Left lung (tissue), 10 donors: ENCODE data around the gene CCPG1. TPM values are rescaled to one million over a fixed set of nuclear protein-coding genes. Genes with fewer than 3 reads are reported as not detected.

ENCODE experiments used
- ATAC-seq: fragments of 200-7000 bp; cut with Tn5 transposase; one replicate; pipeline ENCODE4 v1.9.1; 2020; ENCODE audit warnings: moderate library complexity
- DNase-seq, 4 donors: peaks; one replicate each; pipeline ENCODE4 v3.0.0-alpha.2; 2013 to 2020
- H3K27ac ChIP-seq, 2 donors: fragments of 200-600 bp; sonication (generic) in 1 of 2; one replicate each; pipeline versions ENCODE4 v1.5.0 to v1.8.0; 2020 to 2021
- H3K27me3 ChIP-seq, 2 donors: fragments of 200-600 bp; sonication (generic) in 1 of 2; one replicate each; pipeline versions ENCODE4 v1.5.0 to v1.8.0; 2020 to 2021
- H3K36me3 ChIP-seq, 2 donors: fragments of 200-600 bp; sonication (generic) in 1 of 2; one replicate each; pipeline versions ENCODE4 v1.5.0 to v1.8.0; 2020 to 2021
- H3K4me1 ChIP-seq, 2 donors: fragments of 200-600 bp; one replicate each; pipeline ENCODE4 v1.8.0; 2021
- H3K4me3 ChIP-seq, 2 donors: fragments of 200-600 bp; sonication (generic) in 1 of 2; one replicate each; pipeline versions ENCODE4 v1.5.0 to v1.8.0; 2020 to 2021; ENCODE audit warnings: mild to moderate bottlenecking in 1 of 2
- H3K9me3 ChIP-seq, 2 donors: fragments of 200-600 bp; sonication (generic) in 1 of 2; one replicate each; pipeline versions ENCODE4 v1.5.0 to v1.8.0; 2020 to 2021
- CTCF ChIP-seq, 2 donors: fragments of 200-600 bp; sonication (generic) in 1 of 2; IDR thresholded peaks; one replicate each; pipeline versions ENCODE4 v1.5.0 to v1.8.0; 2021; ENCODE audit warnings: antibody characterized with exemption in 2 of 2
- intact Hi-C, 2 donors: fragments of 100-400 bp; cut with DNase I; formaldehyde crosslinking; loops; one replicate each; pipeline versions ENCODE4 v1.11.2 to v1.14.2; 2022
- polyA plus RNA-seq, 6 donors: library from polyadenylated mRNA; unstranded; fragments of 120-200 nt; gene quantifications; one replicate each; pipeline ENCODE4 v1.2.1, GENCODE V29; 2013; ENCODE audit not compliant: insufficient read length in 6 of 6
- total RNA-seq, 2 donors: library from RNA; stranded (reverse); fragmentation: NEBNext Ultra II Directional; extraction: Animal tissue kit (Norgen Biotek cat#: 25700); gene quantifications; one replicate each; pipeline ENCODE4 v1.2.1, GENCODE V29; 2021
- donor health status: DM: no; HTN: yes; CAD: no.
- donor health status: DM: no; HTN: no; CAD: no.

The CCPG1 gene
- total and polyA plus RNA-seq, 8 donors: 29.1 to 98.0 (median 33.5) TPM

GRCh38 chr15:55372701-55373440 lies 35.3 kb downstream of the CCPG1 start:
- Histone ChIP-seq H3K4me3 (no peak overlapping the region), H3K9me3 (no peaks in the 10 kb centered on the region), H3K27me3 (no peaks in the 10 kb centered on the region), H3K27ac (peak overlapping the region; percentile 30 to 31), H3K4me1 (no peaks in the 10 kb centered on the region), H3K36me3 (peaks cover 0 to 79% of the 10 kb centered on the region in 2 donors)
- ATAC-seq (no peak), DNase-seq (no peak)
- intact Hi-C loops: no loop called here
- no peak for TF ChIP-seq CTCF (IDR thresholded peaks at IDR 0.05)

- Histone ChIP-seq H3K36me3 (peaks cover 0 to 58% of the 10 kb centered on the region in 2 donors), H3K27ac (no peak overlapping the region), H3K4me1 (no peaks in the 10 kb centered on the region), H3K27me3 (no peaks in the 10 kb centered on the region), H3K9me3 (no peaks in the 10 kb centered on the region), H3K4me3 (no peak overlapping the region)
- DNase-seq (no peak), ATAC-seq (no peak)
- TF ChIP-seq CTCF (IDR thresholded peaks at IDR 0.05): no peak
- intact Hi-C loops: no loop called here
Measured at GRCh38 chr15:55366981-55367380, 41.2 kb downstream of the CCPG1 start.

GRCh38 chr15:55362641-55363040 lies 45.5 kb downstream of the CCPG1 start:
- Histone ChIP-seq H3K27ac (no peak overlapping the region), H3K36me3 (peaks cover 0 to 41% of the 10 kb centered on the region in 2 donors), H3K9me3 (no peaks in the 10 kb centered on the region), H3K4me3 (no peak overlapping the region), H3K4me1 (no peaks in the 10 kb centered on the region), H3K27me3 (no peaks in the 10 kb centered on the region)
- ATAC-seq: no peak
- no peak for TF ChIP-seq CTCF (IDR thresholded peaks at IDR 0.05)
- DNase-seq: no peak
- intact Hi-C loops: no loop called here

- no peak for TF ChIP-seq CTCF (IDR thresholded peaks at IDR 0.05)
- ATAC-seq (peak; percentile 81), DNase-seq (peak in 1 of 4 donors; percentile 56)
- peaks cover 0 to 57% of the 10 kb centered on the region in 2 donors for H3K36me3 ChIP-seq
- intact Hi-C loops: no loop called here
- H3K27me3 ChIP-seq: no peaks in the 10 kb centered on the region
- H3K27ac ChIP-seq: no peak overlapping the region
- no peaks in the 10 kb centered on the region for H3K9me3 ChIP-seq
- H3K4me1 ChIP-seq: no peaks in the 10 kb centered on the region
- no peak overlapping the region for H3K4me3 ChIP-seq
Measured at GRCh38 chr15:55361048-55361447, 47.1 kb downstream of the CCPG1 start.

GRCh38 chr15:55360256-55360655 lies 47.9 kb downstream of the CCPG1 start:
- no peak for TF ChIP-seq CTCF (IDR thresholded peaks at IDR 0.05)
- Histone ChIP-seq H3K27ac (peak overlapping the region in 1 of 2 donors; percentile 25), H3K9me3 (no peaks in the 10 kb centered on the region), H3K4me1 (no peaks in the 10 kb centered on the region), H3K27me3 (no peaks in the 10 kb centered on the region), H3K4me3 (no peak overlapping the region), H3K36me3 (peaks cover 0 to 59% of the 10 kb centered on the region in 2 donors)
- ATAC-seq: no peak
- intact Hi-C loops: no loop called here
- DNase-seq: no peak
